Activated CD4-positive, alpha-beta T cell treated with anti-CD3 and anti-CD28 coated beads for 36 hours (primary cell): ENCODE measurements around the gene ZFAND2B. TPM values are rescaled to one million over a fixed set of nuclear protein-coding genes. Genes with fewer than 3 reads are reported as not detected.
A peak's percentile ranks its signal among the peaks of the same experiment; 100 is the strongest.

ENCODE experiments used
- ATAC-seq: fragments of 200-7000 bp; cut with Tn5 transposase; one replicate; pipeline ENCODE4 v1.10.0; 2021; ENCODE audit warnings: mild to moderate bottlenecking, moderate library complexity
- CTCF ChIA-PET: fragments of 350-600 bp; sonication (Branson Sonifier 250); formaldehyde crosslinking; loops from one replicate; lab custom pipeline; 2021; ENCODE audit warnings: antibody characterized with exemption; lab: Charles Lee
- POLR2A ChIA-PET: fragments of 350-600 bp; sonication (Branson Sonifier 250); formaldehyde crosslinking; loops from one replicate; lab custom pipeline; 2021; ENCODE audit warnings: antibody characterized with exemption, inconsistent platforms; lab: Charles Lee
- DNase-seq: peaks from one replicate; pipeline ENCODE4 v3.0.0-alpha.2; 2020
- H3K27ac Mint-ChIP-seq: one replicate; pipeline ENCODE4 v1.8.0; 2021; ENCODE audit warnings: mixed read lengths
- H3K27me3 Mint-ChIP-seq: one replicate; pipeline ENCODE4 v1.8.0; 2021; ENCODE audit warnings: mixed read lengths
- H3K36me3 Mint-ChIP-seq: one replicate; pipeline ENCODE4 v1.8.0; 2021; ENCODE audit warnings: low read depth, mixed read lengths
- H3K4me1 Mint-ChIP-seq: one replicate; pipeline ENCODE4 v1.8.0; 2021; ENCODE audit warnings: mixed read lengths
- H3K4me3 Mint-ChIP-seq: one replicate; pipeline ENCODE4 v1.8.0; 2021; ENCODE audit warnings: mild to moderate bottlenecking, moderate library complexity, mixed read lengths
- H3K9me3 Mint-ChIP-seq: one replicate; pipeline ENCODE4 v1.8.0; 2021; ENCODE audit warnings: low read depth, mixed read lengths
- intact Hi-C, 2 experiments: fragments of 100-400 bp; cut with DNase I in 1 of 2; cut with micrococcal nuclease in 1 of 2; formaldehyde crosslinking; loops; one replicate each; pipeline versions ENCODE4 v1.14.2 to v1.15.1; 2022 to 2024; cut with DNase I, micrococcal nuclease
- total RNA-seq, 2 experiments: library from RNA; stranded (reverse); gene quantifications; one replicate each; pipeline ENCODE4 v1.2.3, GENCODE V29; 2021

The ZFAND2B gene
- total RNA-seq, 2 experiments from 2014 or later, result 21.5 to 27.6 TPM

DNA sequence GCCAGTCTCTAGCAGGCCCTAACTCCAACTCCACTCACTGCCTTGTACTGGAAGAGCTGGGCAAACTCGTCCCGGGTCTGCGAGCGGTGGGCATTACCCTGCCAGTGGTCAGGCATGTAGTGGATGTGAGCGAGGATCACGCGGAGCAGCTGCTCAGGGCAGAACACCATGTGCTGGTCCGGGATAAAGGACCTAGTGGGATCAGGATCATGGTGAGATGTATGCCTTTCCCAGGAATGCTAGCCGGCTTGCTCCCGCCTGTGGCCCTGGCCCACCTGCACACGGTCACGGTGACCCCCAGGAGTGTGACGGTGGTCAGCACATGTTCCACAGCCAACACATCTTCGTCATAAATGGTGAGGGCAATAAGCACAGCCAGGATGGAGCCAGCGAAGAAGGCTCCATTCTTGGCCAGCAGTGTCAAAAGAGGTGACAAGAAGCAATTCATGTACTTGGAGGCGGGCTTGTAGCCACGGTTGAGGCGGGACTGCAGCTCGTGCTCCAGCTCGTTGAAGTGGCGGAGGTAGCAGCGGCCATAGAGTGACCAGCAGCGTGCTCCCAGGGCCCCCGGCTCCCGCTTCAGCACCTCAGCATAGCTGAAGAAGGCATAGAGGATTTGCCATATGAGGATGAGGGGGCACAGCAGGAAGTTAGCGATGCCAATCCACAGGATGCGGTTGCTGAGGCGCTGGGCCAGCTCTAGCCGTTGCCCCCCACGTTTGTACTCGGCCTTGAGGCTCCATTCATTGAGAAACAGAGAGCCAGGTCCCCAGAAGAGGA, 17.4 kb downstream of the ZFAND2B start:
- H3K27ac Mint-ChIP-seq, result no peak overlapping the region
- ATAC-seq, result no peak
- POLR2A ChIA-PET, result no interaction called here
- no peaks in the 10 kb centered on the region for H3K27me3 Mint-ChIP-seq
- intact Hi-C loops, result no loop called here
- CTCF ChIA-PET, result interaction anchor here (1.2 kb wide), 1 partner anchor 53 kb away, joined by 4 read pairs; no protein-coding TSS in a partner anchor
- no peak overlapping the region for H3K4me3 Mint-ChIP-seq
- no peaks in the 10 kb centered on the region for H3K9me3 Mint-ChIP-seq
- peaks cover 27% of the 10 kb centered on the region for H3K4me1 Mint-ChIP-seq
- DNase-seq, result no peak
- peaks cover 67% of the 10 kb centered on the region for H3K36me3 Mint-ChIP-seq

DNA sequence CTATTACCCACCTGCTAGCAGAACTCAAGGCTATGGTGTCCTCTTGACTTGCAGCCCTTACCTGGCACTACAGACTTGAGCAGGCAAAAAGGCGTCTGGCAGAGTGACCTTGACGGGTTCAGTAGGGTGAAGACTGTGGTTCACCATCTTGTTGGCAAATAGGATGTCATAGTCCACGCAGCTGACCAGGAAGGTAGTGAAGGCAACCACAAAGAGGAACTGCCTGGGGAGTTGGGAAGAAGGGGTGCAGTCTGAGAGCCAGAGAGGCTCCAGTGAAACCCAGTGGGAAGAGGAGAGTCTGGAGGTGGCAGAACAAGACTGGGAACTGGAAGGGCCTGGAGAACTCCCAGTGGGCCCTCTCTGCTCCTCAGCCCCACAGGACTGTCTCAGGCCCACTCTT, 18.8 kb downstream of the ZFAND2B start:
- DNase-seq (no peak), ATAC-seq (no peak)
- H3K36me3 Mint-ChIP-seq, result peaks cover 63% of the 10 kb centered on the region
- no peaks in the 10 kb centered on the region for H3K9me3 Mint-ChIP-seq
- no peak overlapping the region for H3K27ac Mint-ChIP-seq
- H3K4me3 Mint-ChIP-seq, result no peak overlapping the region
- intact Hi-C loops, result no loop called here
- H3K4me1 Mint-ChIP-seq, result peaks cover 17% of the 10 kb centered on the region
- H3K27me3 Mint-ChIP-seq, result no peaks in the 10 kb centered on the region
- CTCF ChIA-PET, result interaction anchor here (1.2 kb wide), 1 partner anchor 55 kb away, joined by 4 read pairs; no protein-coding TSS in a partner anchor
- POLR2A ChIA-PET, result no interaction called here

DNA sequence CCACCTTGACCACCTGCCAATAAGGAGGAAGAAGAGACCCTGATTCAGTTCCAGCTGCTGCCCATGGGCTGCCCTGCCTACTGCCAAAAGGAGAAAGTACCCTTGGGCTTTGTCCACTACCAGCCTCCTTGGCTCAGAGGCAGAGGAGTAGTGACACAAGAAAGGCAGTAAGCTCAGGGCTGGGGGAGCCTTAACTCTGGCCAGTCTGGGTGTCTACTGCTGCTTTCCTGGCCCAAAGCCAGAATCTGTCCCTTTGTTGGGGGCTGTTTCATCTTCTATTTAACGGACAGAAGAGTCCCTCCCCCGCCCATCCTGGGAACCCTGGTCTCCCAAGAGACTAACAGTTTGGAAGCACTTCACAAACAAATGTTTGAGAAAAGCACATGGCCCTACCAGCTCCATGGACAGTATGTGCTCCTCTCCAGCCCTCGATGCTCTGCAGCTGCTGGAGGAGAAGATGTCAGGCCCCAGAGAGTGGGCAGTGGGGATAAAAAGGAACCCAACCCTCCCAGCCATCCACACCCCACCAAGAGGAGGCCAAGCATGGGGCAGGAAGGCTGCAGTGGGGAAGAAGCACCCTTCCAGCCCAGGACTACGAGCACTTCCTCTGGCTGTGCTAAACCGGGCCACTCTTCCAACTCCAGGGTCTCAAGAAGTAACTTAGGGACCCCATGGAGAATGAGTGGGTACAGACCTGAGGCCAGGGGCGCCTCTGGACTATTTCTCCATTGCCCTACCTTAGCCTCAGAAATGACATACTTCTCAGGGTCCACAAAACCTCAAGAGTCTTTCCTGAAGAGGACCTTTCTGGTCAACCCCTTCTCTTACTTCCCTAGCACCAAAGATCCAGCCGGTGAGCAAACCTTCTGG, 21.7 kb downstream of the ZFAND2B start:
- peaks cover 33% of the 10 kb centered on the region for H3K4me1 Mint-ChIP-seq

DNA sequence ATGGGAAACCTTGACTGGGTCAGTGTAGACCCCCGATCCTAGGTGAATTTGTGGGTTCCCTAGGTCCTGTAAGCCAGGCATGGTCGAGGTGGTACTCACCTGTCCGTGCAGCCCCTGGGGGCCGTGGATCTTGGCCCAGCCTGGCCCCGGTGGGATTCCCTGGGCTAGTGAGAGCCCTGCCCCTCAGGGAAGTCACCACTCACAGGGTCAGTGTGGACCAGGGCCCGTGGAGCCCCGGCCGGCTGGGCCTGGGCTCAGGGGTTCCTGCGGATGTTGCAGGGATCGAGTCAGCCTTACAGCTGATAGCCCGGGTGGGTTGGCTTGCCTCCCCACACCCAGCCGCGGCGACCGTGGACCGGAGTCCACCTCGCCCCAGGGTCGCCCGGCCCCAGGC, 22.3 kb downstream of the ZFAND2B start:
- intact Hi-C loops, result loop anchor here (1.0 kb wide), 14 partner anchors 10 to 661 kb away; partner anchors contain the start of genes DNAJB2 (in 2 of the 2), GLB1L (in 2 of the 2), NHEJ1 (in 2 of the 2) and STK16 (in 2 of the 2)
- peak overlapping the region; percentile 78 for H3K27ac Mint-ChIP-seq
- no peak for DNase-seq

More for the DNA sequence above, 21.7 kb downstream of the ZFAND2B start:
- no peaks in the 10 kb centered on the region for H3K9me3 Mint-ChIP-seq
- ChIA-PET POLR2A (interaction anchor here (1.2 to 2.3 kb wide), 3 partner anchors 22 to 25 kb away, joined by 3 to 24 read pairs (median 5); partner anchors contain the start of genes TUBA4A, TUBA4B and ZFAND2B), CTCF (interaction anchor here (0.6 to 2.5 kb wide), 5 partner anchors 21 to 140 kb away, joined by 3 to 5 read pairs (median 4); partner anchors contain the start of gene ZFAND2B)
- peak overlapping the region; percentile 78 for H3K27ac Mint-ChIP-seq
- H3K27me3 Mint-ChIP-seq, result no peaks in the 10 kb centered on the region
- DNase-seq, result no peak
- no peak for ATAC-seq
- peak overlapping the region; percentile 84 for H3K4me3 Mint-ChIP-seq
- intact Hi-C loops, result no loop called here
- peaks cover 73% of the 10 kb centered on the region for H3K36me3 Mint-ChIP-seq

DNA sequence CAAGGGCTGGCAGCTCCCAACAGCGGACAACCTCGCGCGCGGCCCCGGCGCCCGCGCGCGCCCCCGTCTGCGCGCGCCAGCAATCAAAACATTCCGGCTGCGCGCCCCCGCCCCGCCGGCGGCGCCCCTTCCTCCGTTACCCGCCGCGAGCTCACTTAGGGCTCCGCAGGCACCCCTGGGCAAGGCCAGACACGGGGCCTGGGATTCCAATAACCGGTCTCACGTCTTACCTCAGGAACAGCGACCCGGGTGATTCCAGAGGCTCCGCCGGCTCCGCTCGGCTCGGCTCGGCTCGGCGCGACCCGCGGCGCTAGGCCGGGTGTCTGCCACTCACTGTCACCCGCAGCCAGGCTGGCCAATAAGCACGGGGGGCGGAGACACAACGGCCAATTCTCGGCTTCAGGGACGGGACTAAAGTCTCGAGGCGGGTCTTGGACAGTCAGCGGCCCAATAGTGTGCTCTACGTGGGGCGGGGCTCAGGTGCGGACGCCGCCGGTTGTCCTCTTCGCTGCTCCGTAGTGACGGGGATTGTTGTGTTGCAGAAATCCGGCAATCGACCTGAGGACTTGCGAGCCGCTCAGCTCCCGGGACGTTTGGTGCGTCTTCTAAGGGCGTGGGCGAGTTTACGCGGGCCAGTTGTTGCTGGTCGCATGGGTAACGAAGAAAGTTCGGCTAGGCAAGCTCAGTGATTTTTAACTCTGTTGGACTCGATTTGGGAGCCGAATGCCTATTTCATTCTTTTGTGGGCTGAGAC, 22.9 kb downstream of the ZFAND2B start, which contains the start of the genes ANKZF1 and ATG9A:
Gene ANKZF1 (plus strand): TSS at position 502 of the 754 bp plus-strand sequence. CDS start 452 bp downstream, outside the sequence.
Gene ATG9A (minus strand): TSS at position 332 of the 754 bp plus-strand sequence. CDS start 1,612 bp downstream, outside the sequence.
- peaks cover 74% of the 10 kb centered on the region for H3K36me3 Mint-ChIP-seq
- no peaks in the 10 kb centered on the region for H3K9me3 Mint-ChIP-seq
- H3K27ac Mint-ChIP-seq, result peak within 1 kb of the TSS; percentile 98
- intact Hi-C loops, result loop anchor here (1.0 kb wide), 14 partner anchors 10 to 661 kb away; partner anchors contain the start of genes DNAJB2 (in 2 of the 2), GLB1L (in 2 of the 2), NHEJ1 (in 2 of the 2) and STK16 (in 2 of the 2)
- H3K4me1 Mint-ChIP-seq, result peaks cover 34% of the 10 kb centered on the region
- POLR2A ChIA-PET, result interaction anchor here (0.6 to 2.3 kb wide), 10 partner anchors 16 to 158 kb away, joined by 3 to 24 read pairs (median 4); partner anchors contain the start of genes CNPPD1, DNAJB2, DNPEP and GLB1L
- ATAC-seq, result peak; percentile 98
- DNase-seq, result peak; percentile 99
- H3K4me3 Mint-ChIP-seq, result peak within 1 kb of the TSS; percentile 98
- no peaks in the 10 kb centered on the region for H3K27me3 Mint-ChIP-seq
- CTCF ChIA-PET, result interaction anchor here (0.9 to 2.3 kb wide), 13 partner anchors 10 to 188 kb away, joined by 3 to 13 read pairs (median 6); partner anchors contain the start of genes ABCB6, CFAP65, DNAJB2 and GLB1L

More for the DNA sequence above, 22.3 kb downstream of the ZFAND2B start:
- H3K36me3 Mint-ChIP-seq, result peaks cover 74% of the 10 kb centered on the region
- CTCF ChIA-PET, result interaction anchor here (1.2 to 2.3 kb wide), 3 partner anchors 10 to 188 kb away, joined by 3 to 13 read pairs (median 7); partner anchors contain the start of genes ABCB6 and CFAP65
- ATAC-seq, result no peak
- H3K4me3 Mint-ChIP-seq, result peak overlapping the region; percentile 98
- H3K27me3 Mint-ChIP-seq, result no peaks in the 10 kb centered on the region
- H3K9me3 Mint-ChIP-seq, result no peaks in the 10 kb centered on the region
- POLR2A ChIA-PET, result interaction anchor here (1.1 to 2.3 kb wide), 6 partner anchors 16 to 50 kb away, joined by 3 to 24 read pairs (median 4); partner anchors contain the start of genes DNAJB2, GLB1L, STK16 and TUBA4A
- H3K4me1 Mint-ChIP-seq, result peaks cover 33% of the 10 kb centered on the region

DNA sequence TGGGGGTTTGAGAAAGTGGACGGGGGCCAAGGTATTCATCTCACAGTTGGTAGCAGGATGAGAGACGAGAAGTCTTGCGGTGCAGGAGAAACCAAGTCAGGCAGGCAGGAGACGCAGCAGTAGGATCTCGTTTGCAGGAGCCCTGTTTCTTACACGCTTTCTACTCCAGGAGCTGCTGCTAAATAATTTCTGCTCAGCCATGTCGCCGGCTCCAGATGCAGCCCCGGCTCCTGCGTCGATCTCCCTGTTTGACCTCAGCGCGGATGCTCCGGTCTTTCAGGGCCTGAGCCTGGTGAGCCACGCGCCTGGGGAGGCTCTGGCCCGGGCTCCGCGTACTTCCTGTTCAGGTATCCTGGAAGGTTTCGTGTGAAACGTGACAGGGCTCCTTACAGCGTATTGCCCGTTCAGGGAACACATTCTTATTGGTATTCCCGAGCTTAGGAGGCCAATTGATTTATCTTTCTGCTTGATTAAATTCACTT, 23.5 kb downstream of the ZFAND2B start:
- ChIA-PET CTCF (interaction anchor here (0.9 to 2.3 kb wide), 15 partner anchors 9 to 189 kb away, joined by 3 to 13 read pairs (median 6); partner anchors contain the start of genes ABCB6, CFAP65, DNAJB2 and GLB1L), POLR2A (interaction anchor here (0.6 to 2.3 kb wide), 9 partner anchors 17 to 158 kb away, joined by 3 to 24 read pairs (median 4); partner anchors contain the start of genes CNPPD1, DNAJB2, DNPEP and TUBA4A)
- Mint-ChIP-seq H3K27me3 (no peaks in the 10 kb centered on the region), H3K9me3 (no peaks in the 10 kb centered on the region), H3K27ac (peak overlapping the region; percentile 98), H3K4me3 (peak overlapping the region; percentile 98), H3K4me1 (peaks cover 34% of the 10 kb centered on the region), H3K36me3 (peaks cover 73% of the 10 kb centered on the region)
- intact Hi-C loops, result no loop called here
- DNase-seq, result peak; percentile 78
- ATAC-seq, result peak; percentile 28

DNA sequence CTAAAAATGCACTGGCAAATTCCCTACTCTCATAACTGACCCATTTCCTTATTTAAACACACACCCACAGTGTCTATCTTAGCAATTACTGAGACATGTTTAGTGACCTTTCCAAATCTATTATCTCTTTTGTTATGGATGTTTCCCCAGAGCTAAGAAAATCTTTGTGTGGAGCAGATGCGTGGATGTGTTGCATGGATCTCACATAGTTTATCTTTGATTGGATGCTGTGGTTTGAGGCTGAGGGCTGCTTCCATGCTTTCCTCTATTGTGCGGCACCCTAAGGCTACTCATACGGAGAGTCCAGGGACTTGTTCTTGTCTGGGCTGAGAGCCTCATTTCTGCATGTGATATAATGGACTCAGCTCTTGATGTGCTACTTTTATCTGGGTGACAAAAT, 27.7 kb downstream of the ZFAND2B start:
- POLR2A ChIA-PET, result interaction anchor here (1.0 kb wide), 1 partner anchor 45 kb away, joined by 3 read pairs; the partner anchor contains the start of gene DNAJB2
- CTCF ChIA-PET, result interaction anchor here (1.4 kb wide), 1 partner anchor 15 kb away, joined by 3 read pairs; no protein-coding TSS in a partner anchor

DNA sequence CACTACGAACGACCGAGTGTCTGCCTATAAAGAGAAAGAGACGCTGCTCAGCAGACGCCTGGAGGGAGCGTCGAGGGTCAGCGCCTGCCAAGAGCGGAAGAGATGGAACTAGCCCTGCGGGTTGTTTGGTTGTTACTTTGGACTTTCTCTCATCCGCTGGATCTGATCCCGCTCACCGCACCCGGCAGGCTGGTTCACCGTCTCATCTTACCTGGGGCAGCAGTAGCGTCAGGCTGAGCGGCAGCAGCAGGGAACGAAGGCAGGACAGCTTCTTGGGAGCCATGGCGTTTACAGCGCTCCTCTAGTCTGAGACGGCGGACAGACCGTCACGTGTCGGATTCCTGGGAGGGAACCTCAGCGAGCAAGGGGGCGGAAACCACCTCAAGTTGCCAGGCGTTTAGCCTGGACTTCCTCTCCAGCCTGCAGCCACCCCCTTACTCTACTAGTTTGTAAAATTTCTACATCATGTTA, 36.7 kb downstream of the ZFAND2B start:
- H3K36me3 Mint-ChIP-seq, result peaks cover 16% of the 10 kb centered on the region
- ChIA-PET CTCF (interaction anchor here (3.5 kb wide), 1 partner anchor 34 kb away, joined by 20 read pairs; the partner anchor contains the start of gene DNAJB2), POLR2A (no interaction called here)
- no peak overlapping the region for H3K27ac Mint-ChIP-seq
- H3K4me1 Mint-ChIP-seq, result peaks cover 39% of the 10 kb centered on the region
- no peaks in the 10 kb centered on the region for H3K27me3 Mint-ChIP-seq
- H3K9me3 Mint-ChIP-seq, result no peaks in the 10 kb centered on the region
- ATAC-seq (no peak), DNase-seq (no peak)
- H3K4me3 Mint-ChIP-seq, result peak overlapping the region; percentile 66
- intact Hi-C loops, result no loop called here

More for the DNA sequence above, 27.7 kb downstream of the ZFAND2B start:
- Mint-ChIP-seq H3K4me3 (no peak overlapping the region), H3K27ac (no peak overlapping the region), H3K36me3 (peaks cover 78% of the 10 kb centered on the region), H3K27me3 (no peaks in the 10 kb centered on the region), H3K9me3 (no peaks in the 10 kb centered on the region), H3K4me1 (peaks cover 17% of the 10 kb centered on the region)
- intact Hi-C loops, result no loop called here
- no peak for DNase-seq
- no peak for ATAC-seq

DNA sequence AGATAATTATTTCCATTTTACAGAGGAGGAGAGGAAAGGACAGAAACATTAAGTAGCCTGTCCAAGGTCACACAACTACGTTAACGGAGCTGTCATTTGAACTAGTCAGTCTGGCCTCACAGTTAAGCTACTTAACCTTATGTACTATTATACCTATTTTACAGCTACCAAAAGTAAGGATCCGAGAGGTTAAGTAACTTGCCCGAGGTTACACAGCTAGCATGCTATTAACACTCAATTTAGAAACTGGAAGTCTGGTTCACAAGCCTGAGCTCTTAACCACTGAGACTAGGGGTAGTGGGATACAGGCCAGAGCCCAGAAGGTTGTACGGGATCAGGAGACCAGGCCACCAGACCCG, 38.2 kb downstream of the ZFAND2B start:
- CTCF ChIA-PET, result interaction anchor here (0.6 to 3.5 kb wide), 16 partner anchors 10 to 215 kb away, joined by 3 to 20 read pairs (median 4); partner anchors contain the start of genes DNAJB2, TUBA4A and ZFAND2B
- POLR2A ChIA-PET, result interaction anchor here (0.6 to 2.2 kb wide), 6 partner anchors 8 to 38 kb away, joined by 3 to 10 read pairs (median 4); partner anchors contain the start of genes ABCB6, ANKZF1, ATG9A and TUBA4A
- intact Hi-C loops, result loop anchor here (1.0 to 5.0 kb wide), 8 partner anchors 10 to 253 kb away; partner anchors contain the start of genes ANKZF1 (in 2 of the 2), ATG9A (in 2 of the 2), DNAJB2 (in 1 of the 2) and DNPEP (in 1 of the 2)
- H3K36me3 Mint-ChIP-seq, result peaks cover 29% of the 10 kb centered on the region
- peak overlapping the region; percentile 89 for H3K4me3 Mint-ChIP-seq
- H3K27me3 Mint-ChIP-seq, result no peaks in the 10 kb centered on the region
- DNase-seq (no peak), ATAC-seq (no peak)
- H3K27ac Mint-ChIP-seq, result peak overlapping the region; percentile 100
- peaks cover 54% of the 10 kb centered on the region for H3K4me1 Mint-ChIP-seq
- H3K9me3 Mint-ChIP-seq, result no peaks in the 10 kb centered on the region
